Activated CD4-positive, CD25-positive, alpha-beta regulatory T cell (primary cell): ENCODE measurements around the gene APLP1.
"Not testable (repeated sequence)": the region's sequence is repeated elsewhere in the genome, so short reads cannot be mapped to it uniquely, and the experiment has no call there.

Experiments used
- DNase-seq, 4 experiments: peaks; one replicate each; lab custom pipeline; 2025; lab: John Stamatoyannopoulos, UW

The APLP1 gene

DNA sequence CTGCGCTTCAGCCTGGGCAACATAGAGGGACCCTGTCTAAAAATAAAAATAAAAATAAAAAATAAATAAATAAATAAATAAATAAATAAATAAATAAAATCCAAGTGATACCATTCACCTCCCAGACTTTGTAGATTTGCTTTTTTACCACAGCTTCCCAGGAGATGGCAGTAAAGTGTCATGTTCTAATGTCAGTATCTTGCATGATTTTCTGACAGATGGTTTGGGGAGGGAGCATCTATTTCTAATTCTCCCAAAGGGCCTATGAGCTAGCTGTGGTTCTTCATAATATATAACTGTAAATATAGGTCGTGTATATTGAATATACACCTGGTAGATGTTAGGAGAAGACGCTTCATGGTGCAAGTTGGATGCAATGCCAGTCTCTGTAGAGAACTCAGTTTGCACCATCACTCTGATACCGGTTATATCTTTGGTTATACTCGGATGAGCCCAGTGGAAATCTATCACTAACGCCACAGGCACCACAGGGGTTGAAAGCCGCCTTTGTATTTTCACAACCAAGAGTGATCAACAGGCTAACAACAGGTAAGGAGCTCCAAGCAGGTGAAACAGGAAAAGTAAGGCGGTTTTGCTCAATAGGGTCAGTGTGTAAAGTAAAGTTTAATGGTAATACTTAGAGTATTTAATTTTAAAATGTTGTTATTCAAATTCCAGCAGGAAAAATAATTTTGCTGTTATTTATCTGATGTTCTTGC, 13.9 kb downstream of the APLP1 start:
- DNase-seq, result no peak

DNA sequence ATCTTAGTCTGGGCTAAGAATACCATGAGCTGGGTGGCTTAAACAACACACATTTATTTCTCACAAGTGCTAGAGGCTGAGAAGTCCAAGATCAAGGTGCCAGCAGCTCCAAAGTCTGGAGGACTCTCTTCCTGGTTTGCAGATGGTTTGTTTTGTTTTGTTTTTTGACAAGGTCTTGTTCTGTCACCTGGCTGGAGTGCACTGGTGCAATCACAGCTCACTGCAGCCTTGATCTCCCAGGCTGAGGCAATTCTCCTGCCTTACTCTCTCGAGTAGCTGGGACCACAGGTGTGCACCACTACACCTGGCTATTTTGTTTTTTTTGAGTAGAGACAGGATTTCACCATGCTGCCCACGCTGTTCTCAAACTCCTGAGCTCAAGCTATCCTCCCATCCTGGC, 15.5 kb downstream of the APLP1 start:
- DNase-seq, result no peak

DNA sequence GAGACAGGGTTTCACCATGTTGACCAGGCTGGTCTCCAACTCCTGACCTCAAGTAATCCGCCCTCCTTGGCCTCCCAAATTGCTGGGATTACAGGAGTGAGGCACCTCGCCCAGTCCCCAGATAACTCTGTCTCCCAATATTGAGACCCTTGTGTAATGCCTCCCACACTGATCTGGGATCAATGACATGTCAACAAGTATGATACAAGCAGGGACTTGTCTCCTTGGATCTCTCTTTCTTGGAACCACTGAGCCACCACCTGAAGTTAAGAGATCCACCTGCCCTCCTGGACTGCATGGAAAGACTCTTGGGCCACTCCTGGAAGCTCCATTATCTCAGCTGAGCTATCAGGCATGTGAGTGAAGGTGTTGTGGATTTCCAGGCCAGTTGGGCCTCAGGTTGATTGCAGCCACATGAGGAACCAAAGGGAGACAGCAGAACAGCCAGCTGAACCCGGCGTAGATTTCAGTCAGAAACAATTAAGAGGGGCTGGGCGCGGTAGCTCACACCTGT, 16.9 kb downstream of the APLP1 start:
- DNase-seq, result no peak

DNA sequence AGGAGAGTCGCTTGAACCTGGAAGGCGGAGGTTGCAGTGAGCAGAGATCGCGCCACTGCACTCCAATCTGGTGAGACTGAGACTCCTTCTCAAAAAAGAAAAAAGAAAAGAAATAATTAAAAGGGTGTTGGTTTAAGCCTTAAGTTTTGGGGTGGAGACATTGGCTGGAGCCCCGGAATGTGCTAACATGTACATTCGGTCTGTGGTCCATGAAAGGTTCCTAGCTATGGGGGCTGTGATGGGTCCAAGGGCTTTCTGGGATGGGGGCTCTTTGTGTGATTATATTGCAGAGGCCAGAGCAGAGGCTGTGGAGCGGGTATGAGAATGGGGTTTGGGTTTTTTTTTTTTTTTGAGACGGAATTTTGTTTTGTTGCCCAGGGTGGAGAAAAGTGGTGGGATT, 17.5 kb downstream of the APLP1 start:
- DNase-seq, result no peak

DNA sequence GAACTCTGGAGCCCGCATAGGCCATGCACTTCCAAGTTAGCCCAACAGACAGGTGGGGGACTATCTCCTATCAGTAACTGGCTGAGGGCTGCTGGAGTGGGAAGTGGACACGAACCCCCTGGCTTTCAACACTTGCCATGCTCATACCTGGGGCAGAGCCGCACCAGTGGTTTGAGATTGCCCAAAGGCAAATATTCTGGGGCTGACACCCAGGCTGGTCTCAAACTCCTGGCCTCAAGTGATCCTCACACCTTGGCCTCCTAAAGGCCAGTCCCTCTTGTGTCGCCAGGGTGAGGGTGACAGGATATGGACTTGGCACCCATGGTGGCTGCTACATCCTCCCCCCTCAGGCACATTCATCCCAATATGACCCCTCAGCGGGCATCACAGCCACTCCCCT, 18.8 kb downstream of the APLP1 start:
- DNase-seq, result no peak

DNA sequence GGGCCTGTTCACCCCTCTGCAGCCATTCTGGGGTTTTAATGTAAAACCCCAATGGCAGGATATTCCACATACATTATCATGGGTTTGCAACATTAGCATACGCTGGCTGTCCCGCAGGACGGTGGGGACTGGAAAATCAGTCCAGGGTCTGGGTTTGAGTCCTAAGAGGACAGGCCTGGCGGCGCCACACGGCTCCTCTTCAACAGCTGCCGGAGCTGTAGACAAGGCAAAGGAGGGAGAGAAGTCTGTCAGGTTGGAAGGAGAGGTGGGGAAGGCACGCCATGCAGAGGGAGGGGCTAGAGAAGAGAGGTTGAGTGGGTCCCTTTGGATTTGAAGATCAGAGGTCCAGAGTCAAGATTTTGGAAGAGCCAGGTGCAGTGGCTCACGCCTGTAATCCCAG, 20.0 kb downstream of the APLP1 start:
- DNase-seq, result no peak

DNA sequence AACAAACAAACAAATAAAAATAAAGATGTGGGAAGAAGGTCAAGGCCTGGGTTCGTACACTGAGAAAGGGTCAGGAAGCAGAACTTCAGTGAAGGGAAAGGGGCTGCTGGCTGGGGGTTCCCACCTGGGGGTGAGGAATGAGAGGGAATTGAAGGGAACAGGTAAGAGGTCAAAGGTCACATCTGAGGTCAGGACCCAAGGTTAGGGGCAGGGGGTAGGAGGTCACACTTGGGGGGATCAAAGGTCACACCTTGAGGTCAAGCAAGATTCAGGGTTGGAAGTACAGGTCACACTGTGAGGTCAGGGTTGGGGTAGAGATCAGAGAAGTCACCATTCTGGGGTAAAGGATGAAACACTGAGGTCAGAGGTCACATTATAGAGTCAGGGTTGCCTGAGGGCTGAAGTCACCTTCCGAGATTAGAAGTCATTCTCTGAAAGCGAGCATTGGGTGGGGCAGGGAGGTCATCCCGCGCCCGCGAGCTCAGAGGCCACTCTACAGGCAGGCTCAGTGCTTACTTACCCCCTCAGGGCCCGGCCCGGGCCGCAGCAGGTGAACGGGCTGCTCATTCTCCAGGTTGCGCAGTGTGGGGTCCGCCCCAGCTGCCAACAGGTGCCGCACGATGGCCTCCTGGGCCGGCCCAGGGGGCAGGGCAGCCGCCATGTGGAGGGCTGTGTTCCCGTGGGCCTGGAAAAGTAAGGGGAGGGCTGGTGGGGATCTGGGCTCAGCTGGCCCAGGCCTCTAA, 21.2 kb downstream of the APLP1 start:
- DNase-seq, result no peak

DNA sequence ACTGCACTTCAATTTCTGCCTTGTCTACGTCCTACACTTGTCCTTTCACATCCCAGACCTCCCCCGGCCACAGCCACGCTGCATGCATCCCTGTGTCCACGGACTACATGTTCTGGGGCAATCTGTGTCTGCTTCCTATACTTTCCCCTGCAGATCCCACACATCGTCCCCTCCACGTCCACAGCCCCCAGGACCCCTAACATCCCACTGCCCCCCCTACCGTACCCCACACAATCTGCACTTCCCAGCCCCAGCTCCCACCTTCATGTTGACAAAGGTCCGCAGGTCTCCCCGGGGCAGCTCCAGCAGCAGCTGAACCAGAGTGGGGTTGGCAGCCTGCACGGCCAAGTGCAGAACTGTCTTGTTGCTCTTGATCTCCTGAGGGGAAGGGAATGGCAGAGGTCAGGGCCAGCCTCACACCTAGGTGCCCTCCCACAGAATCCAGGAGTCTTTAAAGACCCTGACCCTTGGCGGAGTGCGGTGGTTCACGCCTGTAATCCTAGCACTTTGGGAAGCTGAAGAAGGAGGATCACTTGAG, 21.8 kb downstream of the APLP1 start:
- no peak for DNase-seq

DNA sequence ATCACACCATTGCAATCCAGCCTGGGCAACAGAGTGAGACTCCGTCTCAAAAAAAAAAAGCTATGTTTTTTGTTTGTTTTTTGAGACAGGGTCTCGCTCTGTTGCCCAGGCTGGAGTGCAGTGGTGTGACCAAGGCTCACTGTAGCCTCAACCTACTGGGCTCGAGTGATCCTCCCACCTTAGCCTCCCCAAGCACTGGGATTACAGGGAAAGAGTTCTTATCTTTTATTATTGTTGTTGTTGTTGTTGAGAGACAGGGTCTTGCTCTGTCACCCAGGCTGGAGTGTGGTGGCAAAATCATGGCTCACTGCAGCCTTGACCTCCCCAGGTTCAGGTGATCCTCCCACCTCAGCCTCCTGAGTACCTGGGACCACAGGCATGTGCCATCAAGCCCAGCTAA, 23.4 kb downstream of the APLP1 start:
- DNase-seq, result not testable (repeated sequence)

DNA sequence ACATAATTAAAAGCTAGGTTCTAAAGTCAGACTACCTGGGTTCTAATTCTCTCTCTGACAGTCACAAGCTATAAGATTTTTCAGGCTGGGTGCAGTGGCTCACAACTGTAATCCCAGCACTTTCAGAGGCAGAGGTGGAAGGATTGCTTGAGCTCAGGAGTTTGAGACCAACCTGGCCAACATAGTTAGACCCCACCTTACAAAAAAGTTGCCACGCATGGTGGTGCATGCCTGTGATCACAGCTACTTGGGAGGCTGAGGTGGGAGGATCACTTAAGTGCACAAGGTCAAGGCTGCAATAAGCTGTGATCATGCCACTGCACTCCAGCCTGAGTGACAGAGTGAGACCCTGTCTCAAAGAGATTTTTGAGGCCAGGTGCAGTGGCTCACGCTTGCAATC, 26.0 kb downstream of the APLP1 start:
- no peak for DNase-seq

DNA sequence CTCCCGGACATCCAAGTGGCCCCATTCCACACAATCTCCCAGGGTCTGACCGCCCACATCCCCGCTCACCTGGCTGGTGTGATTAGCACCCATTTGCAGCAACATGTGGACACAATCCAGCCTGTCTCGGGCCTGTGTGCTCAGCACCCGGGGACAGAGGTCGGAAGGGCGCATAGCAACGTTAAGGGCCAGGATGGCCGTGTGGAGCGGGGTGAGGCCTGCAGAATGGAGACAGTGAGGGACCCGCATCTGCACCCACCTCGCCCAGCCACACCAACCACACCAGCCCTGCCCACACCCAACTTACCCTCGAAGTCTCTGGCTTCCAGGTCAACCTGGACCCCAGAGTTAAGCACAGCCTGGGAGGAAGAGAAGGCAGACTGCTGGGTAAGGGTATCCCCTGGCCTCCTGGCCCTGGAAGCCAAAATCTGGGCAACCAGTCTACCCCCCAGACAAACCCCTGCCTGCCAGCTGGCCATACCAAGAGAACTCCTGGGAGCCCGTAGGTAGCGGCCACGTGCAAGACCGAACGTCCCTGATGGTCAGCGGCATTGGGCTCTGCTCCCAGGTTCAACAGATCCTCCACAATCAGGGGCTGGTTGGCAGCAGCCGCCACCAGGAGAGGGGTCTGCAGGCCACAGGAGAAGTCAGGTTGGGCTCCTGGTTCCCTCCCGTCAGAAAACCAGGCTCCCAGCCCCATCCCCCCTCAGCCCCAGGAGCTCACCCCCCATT, 27.7 kb downstream of the APLP1 start:
- no peak for DNase-seq

DNA sequence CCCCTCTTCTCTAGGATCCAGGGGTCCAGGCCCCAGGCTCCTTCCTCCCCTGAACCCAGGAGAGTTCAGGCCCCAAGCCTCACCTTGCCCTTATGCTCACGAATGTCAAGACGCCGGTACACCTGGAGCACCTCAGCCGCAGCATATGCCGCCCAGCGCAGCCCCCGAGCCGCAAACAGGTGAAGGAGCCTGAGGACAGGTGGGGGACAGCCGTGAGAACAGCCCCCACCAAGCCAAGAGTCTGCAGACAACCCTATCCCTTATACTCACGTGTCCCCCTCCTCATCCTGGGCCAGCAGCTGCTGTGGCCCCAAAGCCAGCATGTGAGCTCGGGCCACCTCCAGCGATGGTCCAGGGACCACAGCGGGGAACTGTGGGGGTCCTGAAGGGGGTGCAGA, 28.3 kb downstream of the APLP1 start:
- no peak for DNase-seq

DNA sequence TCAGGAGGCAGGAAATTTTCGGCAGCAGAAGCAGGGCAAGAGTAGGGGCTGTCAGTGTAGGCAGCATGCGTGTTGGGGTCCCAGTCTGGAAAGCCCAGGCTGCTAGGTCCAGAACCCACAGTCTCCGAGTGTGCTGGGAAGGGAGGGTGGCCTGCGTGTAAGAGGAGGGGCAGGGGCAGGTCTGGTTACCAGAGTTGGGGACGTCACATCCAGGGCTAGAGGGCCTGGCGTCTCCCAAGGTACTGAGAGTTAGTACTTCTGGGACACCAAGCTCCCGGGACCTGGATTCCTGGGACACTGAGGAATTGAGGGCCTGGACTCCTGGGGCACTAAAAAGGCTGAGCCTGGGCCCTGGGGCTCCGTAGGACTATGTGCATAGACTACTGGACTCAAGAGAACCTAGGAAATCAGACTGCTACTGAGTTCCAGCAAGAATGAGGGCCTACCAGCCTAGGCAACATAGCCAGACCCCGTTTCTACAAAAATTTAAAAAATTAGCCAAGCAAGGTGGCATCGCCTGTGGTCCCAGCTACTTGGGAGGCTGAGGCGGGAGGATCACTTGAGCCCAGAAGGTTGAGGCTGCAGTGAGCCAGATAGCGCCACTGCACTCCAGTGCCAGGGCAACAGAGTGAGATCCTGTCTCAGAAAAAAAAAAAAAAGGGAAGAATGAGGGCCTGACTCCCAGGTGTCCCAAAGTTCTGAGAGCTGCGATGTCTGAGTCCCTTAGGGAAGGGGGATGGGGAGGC, 29.5 kb downstream of the APLP1 start:
- no peak for DNase-seq

DNA sequence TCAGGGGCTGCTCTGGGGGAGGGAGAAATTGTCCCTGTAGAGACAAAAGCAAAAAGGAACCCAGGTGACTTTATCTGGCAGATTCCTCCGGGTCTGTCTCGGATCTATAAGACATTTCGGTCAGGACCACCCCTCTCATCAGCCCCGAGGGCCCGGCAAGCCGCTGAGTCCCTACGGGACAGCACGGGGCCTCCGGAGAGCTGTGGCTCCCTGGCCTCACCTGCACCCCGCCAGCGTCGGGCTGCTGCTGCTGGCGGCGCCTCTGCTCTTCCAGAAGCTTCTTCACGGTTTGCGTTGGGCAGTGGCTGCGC, 30.1 kb downstream of the APLP1 start:
- DNase-seq, result no peak

DNA sequence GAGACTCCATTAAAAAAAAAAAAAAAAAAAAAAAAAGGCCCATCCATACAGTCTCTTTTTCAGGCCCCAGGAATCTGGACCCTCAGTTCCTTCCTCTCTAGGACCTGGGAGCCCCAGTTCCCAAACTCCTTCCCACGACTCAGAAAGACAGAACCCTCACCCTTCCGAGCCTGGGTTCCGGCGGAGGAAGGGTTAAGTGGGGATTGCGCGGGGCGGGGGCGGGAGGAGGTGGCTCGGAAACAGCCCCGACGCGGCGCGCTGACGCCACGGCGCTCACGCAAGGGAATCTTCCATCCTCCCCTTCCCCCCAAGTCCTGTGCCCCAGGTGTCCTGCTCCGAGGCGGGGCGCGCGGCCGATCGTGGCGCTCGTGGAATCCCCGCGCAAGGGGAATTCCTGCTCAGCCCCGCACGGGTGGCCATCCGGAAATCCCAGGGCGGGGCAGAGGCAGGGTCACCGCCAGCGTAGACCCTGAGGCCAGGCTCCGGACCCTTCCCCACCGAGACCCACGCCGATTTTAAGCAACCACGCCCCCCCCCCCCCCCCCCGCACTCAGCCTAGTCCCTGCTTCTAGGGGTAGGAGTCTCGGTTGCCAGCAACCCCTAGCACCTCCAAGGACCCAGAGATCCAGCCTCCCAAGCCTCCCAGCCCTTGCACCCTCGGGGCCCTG, 31.3 kb downstream of the APLP1 start:
- peak; percentile 64 to 83 (median 75) for DNase-seq

DNA sequence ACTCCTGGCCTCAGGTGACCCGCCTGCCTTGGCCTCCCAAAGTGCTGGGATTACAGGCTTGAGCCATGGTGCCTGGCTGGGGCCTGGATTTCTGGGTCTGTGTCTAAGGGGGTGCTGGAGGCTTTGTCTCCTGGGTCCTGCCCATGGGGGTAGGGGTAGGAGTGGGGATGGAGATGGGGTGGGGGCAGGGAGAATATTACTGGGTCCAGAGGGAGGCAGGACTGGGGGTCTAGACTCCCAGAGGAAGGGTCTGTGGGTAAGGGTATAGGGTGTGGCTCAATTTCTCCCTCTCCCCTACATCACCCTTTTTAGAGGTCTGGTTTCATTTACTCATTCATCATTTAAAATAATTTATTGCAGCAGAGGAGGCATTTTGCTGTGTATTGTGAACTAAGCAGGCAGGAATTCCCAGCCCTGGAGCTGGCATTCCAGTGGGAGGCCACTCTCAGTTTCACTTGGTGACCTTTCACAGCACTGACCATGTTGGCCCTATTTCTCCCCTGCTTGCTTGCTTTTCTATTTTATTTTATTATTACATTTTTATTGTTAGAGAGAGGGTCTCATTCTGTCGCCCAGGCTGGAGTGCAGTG, 32.8 kb downstream of the APLP1 start:
- DNase-seq, result no peak

DNA sequence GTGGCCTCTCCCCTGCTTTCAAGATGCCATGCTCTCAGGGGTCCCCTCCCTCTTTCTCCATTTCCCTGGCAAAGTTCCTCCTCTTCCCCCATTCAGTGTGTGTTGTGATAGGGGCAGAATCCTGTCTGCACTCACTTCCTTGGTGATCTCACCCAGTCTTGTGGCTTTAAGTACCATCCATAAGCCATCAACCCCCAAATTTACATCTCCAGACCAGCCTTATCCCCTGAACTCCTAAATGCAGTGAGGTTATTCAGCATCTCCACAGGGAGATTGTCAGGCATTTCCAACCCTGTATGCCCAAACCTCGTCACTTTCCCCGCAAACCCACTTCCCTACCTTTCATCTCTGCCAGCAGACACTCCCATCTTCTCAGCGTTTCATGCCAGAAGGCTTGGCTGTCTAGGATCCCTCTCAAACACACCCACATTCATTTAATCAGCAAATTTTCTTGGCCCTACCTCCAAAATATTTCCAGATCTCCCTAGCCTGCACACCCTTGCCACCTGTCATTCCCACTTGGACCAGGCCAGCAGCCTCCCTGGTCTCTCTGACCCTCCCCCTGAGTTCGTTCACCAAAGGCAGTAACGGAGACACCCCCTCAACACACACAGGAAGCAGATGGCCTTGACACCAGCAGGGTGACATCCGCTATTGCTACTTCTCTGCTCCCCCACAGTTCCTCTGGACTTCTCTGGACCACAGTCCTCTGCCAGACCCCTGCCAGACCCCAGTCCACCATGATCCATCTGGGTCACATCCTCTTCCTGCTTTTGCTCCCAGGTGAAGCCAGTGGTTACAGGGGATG, 33.7 kb downstream of the APLP1 start, which contains the start of gene HCST:
HCST (plus strand) TSS at position 676 of the 808 bp plus-strand sequence; CDS start at position 741, 65 bp downstream.
- no peak for DNase-seq

DNA sequence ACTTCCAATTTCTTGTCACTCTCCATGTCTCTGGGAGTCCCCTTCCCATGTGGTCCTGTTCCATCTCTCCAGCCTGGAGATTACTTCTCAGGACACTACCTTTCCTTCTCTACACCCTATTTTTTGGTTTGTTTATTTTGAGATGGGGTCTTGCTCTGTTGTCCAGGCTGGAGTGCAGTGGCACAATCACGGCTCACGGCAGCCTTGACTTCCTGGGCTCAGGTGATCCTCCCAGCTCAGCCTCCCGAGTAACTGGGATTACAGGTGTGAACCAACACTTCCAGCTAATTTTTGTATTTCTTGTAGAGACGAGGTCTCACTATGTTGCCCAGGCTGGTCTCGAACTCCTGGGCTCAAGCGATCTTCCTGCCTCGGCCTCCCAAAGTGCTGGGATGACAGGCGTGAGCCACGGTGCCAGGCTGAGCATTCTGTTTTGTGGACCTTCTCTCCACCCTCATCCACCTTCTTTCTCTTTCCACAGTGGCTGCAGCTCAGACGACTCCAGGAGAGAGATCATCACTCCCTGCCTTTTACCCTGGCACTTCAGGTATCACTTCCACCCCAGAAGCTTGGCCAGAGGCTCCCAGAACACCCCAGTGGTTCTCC, 34.6 kb downstream of the APLP1 start:
- no peak for DNase-seq

DNA sequence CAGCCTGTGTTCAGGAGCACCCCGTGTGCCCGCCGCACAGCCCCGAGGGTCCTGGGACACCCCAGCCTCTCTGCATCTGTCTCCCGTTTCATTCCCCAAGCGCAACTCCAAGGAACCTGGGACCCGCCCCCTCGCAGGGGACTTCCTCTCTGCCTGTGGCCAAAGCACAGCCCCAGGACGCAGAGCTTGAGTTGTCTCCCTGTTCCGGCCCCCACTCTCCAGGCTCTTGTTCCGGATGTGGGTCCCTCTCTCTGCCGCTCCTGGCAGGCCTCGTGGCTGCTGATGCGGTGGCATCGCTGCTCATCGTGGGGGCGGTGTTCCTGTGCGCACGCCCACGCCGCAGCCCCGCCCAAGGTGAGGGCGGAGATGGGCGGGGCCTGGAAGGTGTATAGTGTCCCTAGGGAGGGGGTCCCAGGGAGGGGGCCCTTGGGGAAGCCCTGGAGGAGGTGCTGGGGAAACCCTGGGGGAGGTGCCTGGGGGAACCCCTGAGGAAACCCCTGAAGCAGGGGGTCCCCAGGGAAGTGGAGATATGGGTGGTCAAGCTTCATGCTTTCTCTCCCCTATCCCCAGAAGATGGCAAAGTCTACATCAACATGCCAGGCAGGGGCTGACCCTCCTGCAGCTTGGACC, 35.3 kb downstream of the APLP1 start:
- DNase-seq, result peak; percentile 56 to 86 (median 74)
